ENCODE results near the gene LMNTD1. TPM values are rescaled to one million over a fixed set of nuclear protein-coding genes. Genes with fewer than 3 reads are reported as not detected.

LMNTD1 gene
- polyA plus RNA-seq, 1 of the 3 experiments (the other 2 are of a cell fraction), result 0.20 TPM

DNA sequence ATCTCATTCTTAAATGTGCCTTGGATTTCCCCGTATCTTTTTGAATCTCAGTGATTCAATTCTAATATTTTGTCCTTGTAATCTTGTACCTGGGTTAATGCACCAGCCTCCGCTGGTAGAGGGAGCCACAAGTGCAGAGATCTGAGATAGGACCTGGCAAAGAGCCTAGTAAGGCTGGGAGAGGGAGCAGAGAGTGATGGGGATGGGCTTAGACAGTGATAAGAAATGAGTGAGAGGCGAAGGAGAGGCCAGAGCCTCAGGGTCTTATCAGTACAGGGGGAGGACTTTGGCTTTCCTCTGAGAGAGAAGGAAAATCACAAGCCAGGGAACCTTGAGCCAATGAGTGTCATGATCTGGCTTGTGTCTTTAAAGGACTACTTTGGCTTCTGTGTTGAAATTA, 30.5 kb upstream of the LMNTD1 start (continued):
- TF ChIP-seq, protein P1, sequence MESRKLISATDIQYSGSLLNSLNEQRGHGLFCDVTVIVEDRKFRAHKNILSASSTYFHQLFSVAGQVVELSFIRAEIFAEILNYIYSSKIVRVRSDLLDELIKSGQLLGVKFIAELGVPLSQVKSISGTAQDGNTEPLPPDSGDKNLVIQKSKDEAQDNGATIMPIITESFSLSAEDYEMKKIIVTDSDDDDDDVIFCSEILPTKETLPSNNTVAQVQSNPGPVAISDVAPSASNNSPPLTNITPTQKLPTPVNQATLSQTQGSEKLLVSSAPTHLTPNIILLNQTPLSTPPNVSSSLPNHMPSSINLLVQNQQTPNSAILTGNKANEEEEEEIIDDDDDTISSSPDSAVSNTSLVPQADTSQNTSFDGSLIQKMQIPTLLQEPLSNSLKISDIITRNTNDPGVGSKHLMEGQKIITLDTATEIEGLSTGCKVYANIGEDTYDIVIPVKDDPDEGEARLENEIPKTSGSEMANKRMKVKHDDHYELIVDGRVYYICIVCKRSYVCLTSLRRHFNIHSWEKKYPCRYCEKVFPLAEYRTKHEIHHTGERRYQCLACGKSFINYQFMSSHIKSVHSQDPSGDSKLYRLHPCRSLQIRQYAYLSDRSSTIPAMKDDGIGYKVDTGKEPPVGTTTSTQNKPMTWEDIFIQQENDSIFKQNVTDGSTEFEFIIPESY (IDR thresholded peaks at IDR 0.05; ENCODE audit: borderline replicate concordance, low read depth), result no peak
- peak; percentile 78 for TF ChIP-seq RAD21 (IDR thresholded peaks at IDR 0.05; ENCODE audit: low read length)
- TF ChIP-seq, protein P2, sequence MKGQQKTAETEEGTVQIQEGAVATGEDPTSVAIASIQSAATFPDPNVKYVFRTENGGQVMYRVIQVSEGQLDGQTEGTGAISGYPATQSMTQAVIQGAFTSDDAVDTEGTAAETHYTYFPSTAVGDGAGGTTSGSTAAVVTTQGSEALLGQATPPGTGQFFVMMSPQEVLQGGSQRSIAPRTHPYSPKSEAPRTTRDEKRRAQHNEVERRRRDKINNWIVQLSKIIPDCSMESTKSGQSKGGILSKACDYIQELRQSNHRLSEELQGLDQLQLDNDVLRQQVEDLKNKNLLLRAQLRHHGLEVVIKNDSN (IDR thresholded peaks at IDR 0.05; ENCODE audit: borderline replicate concordance, low read depth), result no peak
- TF ChIP-seq GATA2 (CRISPR knock-in tag; IDR thresholded peaks at IDR 0.05), result peak; percentile 86
- peak; percentile 49 for TF ChIP-seq CHD2 (IDR thresholded peaks at IDR 0.05; ENCODE audit: low read length, partially characterized antibody)
- TF ChIP-seq JUND (IDR thresholded peaks at IDR 0.05), result no peak
- TF ChIP-seq, protein P3, sequence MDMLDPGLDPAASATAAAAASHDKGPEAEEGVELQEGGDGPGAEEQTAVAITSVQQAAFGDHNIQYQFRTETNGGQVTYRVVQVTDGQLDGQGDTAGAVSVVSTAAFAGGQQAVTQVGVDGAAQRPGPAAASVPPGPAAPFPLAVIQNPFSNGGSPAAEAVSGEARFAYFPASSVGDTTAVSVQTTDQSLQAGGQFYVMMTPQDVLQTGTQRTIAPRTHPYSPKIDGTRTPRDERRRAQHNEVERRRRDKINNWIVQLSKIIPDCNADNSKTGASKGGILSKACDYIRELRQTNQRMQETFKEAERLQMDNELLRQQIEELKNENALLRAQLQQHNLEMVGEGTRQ (IDR thresholded peaks at IDR 0.05; ENCODE audit: borderline replicate concordance, low read depth, low read length), result no peak
- TF ChIP-seq TAF1 (IDR thresholded peaks at IDR 0.05; ENCODE audit: borderline replicate concordance, low read depth, low read length), result no peak

DNA sequence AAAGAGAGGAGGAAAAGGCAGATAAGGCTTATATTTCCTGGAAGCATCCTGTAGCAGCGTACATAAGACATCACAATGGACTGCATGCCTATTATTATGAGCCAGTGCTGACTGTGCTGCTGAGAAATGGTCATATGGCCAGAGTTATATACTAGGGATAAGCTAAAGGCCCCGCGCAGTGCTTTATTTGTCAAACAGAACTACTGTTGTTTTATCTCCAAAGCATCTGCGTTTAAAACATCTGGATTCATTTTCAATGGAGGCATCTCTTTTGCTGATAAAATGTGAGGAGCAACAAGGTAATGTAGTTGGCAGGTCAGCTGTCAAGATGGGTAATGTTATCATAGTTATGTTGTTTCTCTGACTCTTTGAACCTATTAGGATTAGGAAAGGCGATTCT, 28.0 kb upstream of the LMNTD1 start:
- no peak for DNase-seq
- no peak overlapping the region for H2AFZ ChIP-seq (ENCODE audit: low read depth)
- CTCF ChIA-PET, result no interaction called here

More for the DNA sequence above, 28.0 kb upstream of the LMNTD1 start:
- POLR2A ChIA-PET, result no interaction called here
- H4K20me1 ChIP-seq (ENCODE audit: insufficient read depth), result no peaks in the 10 kb centered on the region
- no peak overlapping the region for H3K4me2 ChIP-seq
- H3K27ac ChIP-seq (ENCODE audit: low read depth in 2 of 2, low read length in 1 of 2), result peak overlapping the region in 1 of 2 experiments; percentile 43; a peak in 2 of 4 replicates
- no peaks in the 10 kb centered on the region for H3K9me2 ChIP-seq
- no peaks in the 10 kb centered on the region for H3K9me3 ChIP-seq
- H3K79me2 ChIP-seq (ENCODE audit: insufficient read depth), result no peaks in the 10 kb centered on the region
- TF ChIP-seq EP300 (IDR thresholded peaks at IDR 0.05; ENCODE audit: borderline replicate concordance in 1 of 2, low read depth in 1 of 2, low read length in 1 of 2), result peak in 1 of 2 experiments; percentile 16; a peak in 1 of 4 replicates
- TF ChIP-seq GATA2 (CRISPR knock-in tag; IDR thresholded peaks at IDR 0.05), result peak; percentile 58
- TF ChIP-seq, protein P4, sequence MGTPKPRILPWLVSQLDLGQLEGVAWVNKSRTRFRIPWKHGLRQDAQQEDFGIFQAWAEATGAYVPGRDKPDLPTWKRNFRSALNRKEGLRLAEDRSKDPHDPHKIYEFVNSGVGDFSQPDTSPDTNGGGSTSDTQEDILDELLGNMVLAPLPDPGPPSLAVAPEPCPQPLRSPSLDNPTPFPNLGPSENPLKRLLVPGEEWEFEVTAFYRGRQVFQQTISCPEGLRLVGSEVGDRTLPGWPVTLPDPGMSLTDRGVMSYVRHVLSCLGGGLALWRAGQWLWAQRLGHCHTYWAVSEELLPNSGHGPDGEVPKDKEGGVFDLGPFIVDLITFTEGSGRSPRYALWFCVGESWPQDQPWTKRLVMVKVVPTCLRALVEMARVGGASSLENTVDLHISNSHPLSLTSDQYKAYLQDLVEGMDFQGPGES (IDR thresholded peaks at IDR 0.05; ENCODE audit: low read depth, low read length), result no peak
- TF ChIP-seq CHD2 (IDR thresholded peaks at IDR 0.05; ENCODE audit: low read length, partially characterized antibody), result peak; percentile 17
- no peak for TF ChIP-seq NRF1 (IDR thresholded peaks at IDR 0.05; ENCODE audit: low read depth, low read length)
- TF ChIP-seq RCOR1 (IDR thresholded peaks at IDR 0.05; ENCODE audit: low read length), result peak; percentile 15; the same call in 1 of the 2 replicates
- no peaks in the 10 kb centered on the region for H3K27me3 ChIP-seq (ENCODE audit: insufficient read depth)
- 74% methylated on average over 5 of the region's 5 CpGs for WGBS (ENCODE audit: low lambda C conversion rate)
- H3K4me3 ChIP-seq (ENCODE audit: low read depth in 2 of 2, low read length in 1 of 2), result no peak overlapping the region
- H3K9ac ChIP-seq, result no peak overlapping the region
- no peaks in the 10 kb centered on the region for H3K36me3 ChIP-seq (replicated peaks in 1 of 2; ENCODE audit: control insufficient read depth in 1 of 2, insufficient read depth in 2 of 2, low read length in 1 of 2)
- H3F3A ChIP-seq (replicated peaks; ENCODE audit: insufficient read depth), result no peaks in the 10 kb centered on the region
- peaks cover 0 to 25% of the 10 kb centered on the region in 2 experiments; a peak in 3 of 4 replicates for H3K4me1 ChIP-seq (ENCODE audit: control insufficient read depth in 1 of 2, insufficient read depth in 2 of 2, low read depth in 1 of 2, low read length in 1 of 2)
